Measurements from ENCODE around the gene SLC6A3.
A peak's percentile ranks its signal among the peaks of the same experiment; 100 is the strongest.
"Not testable (repeated sequence)": the region's sequence is repeated elsewhere in the genome, so short reads cannot be mapped to it uniquely, and the experiment has no call there.

The SLC6A3 gene

DNA sequence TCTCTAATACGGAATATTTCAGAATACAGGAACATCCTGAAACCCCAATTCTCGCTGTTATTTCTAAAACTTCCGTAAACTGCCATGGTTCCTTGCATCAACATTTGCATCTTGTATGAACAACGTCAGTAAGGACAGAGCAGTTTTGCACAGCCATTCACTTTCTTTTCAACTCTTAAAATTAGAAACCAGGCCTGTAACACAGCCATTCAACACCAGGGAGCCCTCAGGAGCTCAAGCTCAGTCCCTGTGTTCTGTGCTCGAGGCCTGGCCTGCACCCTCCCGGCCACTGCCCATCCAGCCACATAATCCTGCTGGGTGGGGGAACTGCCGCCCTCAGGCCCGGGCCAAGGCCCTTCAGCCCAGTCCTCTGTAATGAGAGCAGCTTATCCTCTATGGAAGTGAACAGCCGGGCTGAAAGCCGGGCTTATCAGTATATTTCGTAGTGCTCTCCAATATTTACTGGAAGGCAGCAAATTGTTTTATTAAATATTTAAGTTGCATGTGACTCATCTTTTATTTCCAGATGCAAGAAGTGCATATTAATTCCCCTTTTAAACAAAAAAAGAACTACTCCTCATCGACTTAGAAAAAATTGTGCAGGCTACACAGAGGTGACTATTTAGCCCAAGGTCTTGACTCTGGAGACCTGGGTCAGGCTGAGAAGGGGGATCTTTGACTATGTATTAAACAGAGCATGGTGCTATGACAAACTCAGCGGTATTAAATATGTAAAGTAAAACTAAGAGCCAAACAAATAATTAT, 33.2 kb upstream of the SLC6A3 start:
- no peak for DNase-seq (ENCODE audit: low read depth, low spot score)

DNA sequence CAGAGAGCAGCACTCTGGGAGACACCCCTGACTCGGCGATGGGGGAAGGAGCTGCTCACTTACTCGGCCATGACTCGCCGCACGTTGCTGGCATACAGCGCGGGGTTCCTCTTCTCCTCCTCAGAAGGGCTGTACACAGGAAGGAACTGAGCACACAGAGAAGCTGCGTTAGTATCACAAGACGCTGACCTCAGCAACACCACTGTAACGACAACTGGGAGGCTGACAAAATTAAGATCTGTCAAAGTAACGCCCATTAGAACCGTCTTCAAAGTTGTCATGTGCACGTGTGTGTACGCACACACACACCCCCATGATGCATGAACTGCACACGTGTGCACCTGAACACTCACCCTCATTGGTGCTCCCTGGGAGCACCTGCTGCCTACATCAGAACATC, 32.1 kb upstream of the SLC6A3 start:
- DNase-seq (ENCODE audit: low read depth, low spot score) = no peak

DNA sequence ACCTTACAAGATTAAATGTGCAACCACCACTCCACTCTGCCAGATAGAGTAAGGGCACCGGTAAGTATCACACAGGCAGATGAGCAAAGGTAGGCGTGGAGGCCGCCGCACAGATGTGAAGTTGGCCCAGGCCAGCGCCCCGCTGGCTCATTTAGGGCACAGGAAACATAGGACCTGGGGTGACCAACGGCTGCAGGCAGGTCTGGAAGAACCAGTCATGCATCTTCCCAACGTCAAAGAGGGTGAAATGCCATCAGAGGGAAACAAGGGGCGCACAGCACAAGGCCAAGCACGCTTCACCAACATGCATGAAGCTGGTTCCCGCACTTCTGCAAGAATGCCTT, 31.7 kb upstream of the SLC6A3 start:
- DNase-seq (ENCODE audit: low read depth, low spot score) = no peak

DNA sequence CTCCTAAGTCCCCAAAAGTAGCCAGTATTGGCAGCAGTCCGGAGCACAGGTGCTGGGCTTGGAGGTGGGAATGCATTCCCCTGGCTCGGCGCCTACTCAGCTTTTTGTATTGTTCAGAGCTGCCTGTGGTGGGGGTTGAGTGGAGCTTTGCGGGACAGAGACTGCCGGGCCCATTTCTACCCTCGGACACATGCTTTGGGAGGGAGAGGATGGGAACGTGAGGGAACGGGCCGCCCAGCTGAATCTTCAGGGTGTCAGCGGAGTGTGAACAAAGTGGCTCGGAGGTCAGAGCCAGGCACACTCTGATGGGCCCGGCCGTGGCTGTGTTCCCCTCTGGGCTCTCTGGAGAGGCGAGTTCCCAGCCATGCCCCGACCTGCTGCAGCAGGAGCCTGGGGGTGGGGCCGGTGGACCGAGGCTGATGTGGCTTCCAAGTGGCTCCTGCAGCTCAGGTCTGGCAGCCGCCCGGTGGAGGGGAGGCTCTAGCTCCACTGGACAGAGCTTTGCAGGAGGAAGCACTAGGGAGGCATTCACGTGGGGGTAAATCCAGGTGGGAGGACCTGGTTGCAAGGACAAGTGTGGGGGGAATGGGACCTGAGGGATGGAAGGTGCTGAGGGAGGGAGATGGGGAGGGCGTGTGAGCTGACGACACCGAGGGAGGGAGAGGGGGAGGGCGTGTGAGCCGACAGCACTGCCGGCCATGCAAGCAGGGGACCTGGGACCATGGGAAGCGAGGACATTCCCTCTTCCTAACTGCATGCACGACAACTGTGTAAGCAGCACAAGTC, 31.1 kb upstream of the SLC6A3 start:
- no peak for DNase-seq (ENCODE audit: low read depth, low spot score)

DNA sequence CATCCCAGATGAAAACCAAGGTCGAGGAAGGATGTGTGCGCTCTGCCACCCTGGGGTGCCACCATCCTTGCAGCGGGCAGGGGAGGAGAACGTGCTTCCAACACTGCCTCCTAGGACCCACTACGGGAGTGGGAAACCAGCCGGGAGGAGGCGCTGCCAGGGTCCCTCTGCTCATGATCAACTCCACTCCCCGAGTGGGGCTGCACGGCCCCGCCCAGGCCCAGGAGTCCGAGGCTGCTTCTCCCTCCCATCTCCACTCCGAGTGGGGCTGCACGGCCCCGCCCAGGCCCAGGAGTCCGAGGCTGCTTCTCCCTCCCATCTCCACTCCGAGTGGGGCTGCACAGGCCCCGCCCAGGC, 30.3 kb upstream of the SLC6A3 start:
- not testable (repeated sequence) for DNase-seq (ENCODE audit: low read depth, low spot score)

DNA sequence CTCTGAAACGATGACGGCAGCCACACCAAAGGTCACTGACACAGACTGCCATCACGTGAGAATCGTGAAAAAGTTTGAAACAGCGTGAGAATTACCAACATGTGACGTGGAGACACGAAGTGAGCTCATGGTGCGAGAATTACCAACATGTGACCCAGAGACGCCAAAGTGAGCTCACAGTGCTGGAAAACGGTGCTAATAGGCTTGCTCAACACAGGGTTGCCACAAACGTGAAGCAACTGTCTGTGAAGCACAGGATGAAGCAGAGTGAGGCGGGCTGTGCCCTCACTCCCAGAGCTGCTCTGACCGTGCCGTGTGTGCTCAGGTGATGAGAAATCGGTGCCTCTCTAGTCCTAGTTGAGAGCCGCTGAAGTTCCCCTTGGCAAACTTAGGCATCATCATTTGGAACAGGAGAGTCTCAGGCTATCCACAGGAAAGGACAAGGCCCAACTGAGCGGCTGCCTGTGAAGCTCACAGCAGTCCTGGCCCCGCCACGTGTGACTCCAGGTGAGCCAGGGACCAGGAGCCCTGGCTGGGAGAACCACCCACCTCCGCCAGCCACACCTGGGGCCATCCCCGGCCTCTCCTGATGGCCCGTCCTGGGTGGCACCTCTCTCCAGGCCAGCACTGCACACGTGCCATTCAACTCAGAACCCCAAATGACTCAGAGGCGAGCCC, 29.8 kb upstream of the SLC6A3 start:
- DNase-seq (ENCODE audit: low read depth, low spot score) = no peak

DNA sequence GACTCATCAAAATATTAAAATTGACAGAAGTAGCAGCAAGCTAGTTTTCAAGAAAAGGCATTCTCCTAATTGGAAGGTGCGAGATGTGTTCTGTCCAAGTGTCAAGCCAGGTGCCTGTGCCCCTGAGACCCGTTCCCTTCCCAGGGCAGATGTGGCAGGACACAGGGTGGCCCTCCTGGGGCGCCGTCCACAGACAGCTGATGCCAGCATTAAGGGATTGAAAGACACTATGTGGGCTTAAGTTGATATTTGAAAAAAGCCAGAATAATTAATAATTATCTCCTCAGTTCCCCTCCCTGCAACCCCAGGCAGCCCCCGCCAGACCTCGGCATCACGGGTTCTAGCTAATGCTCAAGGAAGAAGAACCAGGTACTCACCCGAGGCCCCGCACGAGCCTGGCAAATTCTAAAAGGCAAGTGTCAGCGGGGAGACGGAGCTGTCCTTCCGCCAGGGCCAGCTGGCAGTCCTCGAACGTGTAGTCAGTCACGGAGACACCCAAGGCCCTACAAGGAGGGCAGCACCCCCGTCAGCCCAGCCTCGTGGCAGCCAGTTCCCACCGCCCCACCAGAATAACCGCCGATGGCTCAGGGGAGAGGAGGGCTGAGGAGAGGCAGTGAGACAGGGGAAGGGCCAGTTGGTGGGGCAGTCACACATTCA, 29.1 kb upstream of the SLC6A3 start:
- no peak for DNase-seq (ENCODE audit: low read depth, low spot score)

DNA sequence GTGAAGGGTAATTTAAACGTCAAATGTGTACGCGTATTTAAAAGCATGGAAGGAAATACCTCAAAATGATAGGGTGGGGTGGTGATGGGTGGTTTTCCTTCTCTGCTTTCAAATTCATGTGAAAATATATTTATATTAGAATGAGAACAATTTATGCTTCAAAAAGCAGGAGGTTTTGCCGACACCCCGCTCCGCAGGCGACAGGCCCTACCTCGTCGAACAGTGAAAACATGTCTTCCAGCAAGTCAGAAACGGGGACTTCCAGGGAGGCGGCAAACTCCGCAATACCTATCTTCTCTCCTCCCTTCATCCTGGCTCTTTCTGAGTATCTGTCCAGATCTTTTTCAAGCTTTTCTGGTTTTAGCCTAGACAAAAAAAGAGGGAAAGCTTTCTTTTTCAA, 28.5 kb upstream of the SLC6A3 start:
- DNase-seq (ENCODE audit: low read depth, low spot score) = no peak

DNA sequence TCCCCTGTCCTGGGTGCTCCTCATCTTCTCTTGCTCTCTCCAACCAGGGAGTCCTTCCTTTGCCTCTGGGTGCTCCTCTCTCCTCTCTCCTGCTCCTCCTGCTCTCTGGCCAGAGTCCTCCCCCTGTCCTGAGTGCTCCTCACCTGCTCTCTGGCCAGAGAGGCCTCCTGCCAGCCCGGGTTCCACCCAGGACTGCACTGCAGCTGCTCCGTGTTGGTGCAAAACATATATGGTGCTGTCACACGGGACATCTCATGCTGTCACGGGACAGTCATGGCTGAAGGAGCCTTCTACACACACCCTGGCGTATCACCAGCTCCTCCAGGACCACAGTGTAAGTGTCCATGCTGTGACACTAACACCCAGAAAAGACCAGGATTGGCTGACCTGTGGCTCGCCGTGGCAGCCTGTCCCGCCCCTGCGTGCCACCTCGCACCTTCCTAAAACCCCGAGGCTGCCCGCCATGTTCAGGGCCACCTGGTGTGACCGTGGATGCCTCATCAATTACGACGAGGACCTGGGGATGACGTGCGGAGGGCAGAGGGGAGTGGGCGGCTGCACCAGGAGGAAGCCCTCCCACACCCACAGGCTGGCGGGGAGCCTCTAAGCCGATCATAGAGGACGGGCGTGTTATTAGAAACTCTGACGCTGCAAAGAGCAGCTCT, 27.9 kb upstream of the SLC6A3 start:
- DNase-seq (ENCODE audit: low read depth, low spot score) = no peak

DNA sequence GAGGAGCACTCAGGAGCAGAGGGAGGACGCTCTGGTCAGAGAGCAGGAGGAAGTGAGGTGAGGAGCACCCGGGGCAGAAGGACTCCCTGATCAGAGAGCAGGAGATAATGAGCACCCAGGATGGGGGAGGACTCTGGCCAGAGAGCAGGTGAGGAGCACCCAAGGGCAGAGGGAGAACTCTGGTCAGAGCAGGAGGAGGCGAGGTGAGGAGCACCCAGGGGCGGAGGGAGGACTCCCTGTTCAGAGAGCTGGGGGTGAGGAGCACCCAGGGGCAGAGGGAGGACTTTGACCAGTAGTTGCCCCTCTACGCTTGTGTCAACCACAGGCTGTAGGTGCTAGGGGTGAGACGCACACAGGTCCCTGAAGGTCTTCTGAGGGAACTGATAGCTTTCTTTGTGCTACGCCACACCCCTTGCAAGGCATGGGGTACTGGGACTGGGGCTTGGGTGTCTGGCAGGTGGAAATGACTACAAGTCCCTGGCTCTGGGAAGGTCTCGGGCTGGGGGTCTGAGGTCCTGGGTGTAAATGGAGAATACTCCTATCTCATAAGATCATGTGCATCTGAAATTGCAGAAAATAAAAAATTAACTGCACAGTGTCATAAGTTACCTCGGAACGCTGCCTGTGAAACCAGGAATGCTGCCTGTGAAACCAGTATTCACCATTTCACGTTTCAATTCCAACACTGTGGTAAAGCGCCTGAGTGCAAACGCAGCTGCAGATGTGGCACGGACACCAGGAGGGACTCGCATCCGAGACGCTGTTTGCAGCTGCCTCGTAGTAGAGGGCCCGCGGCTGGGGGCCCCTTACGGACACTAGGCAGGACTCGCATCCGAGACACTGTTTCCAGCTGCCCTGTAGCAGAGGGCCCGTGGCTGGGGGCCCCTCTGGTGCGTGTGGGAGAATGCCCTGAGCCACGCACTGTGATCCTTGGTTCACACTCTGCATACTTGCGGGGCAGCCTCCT, 27.0 kb upstream of the SLC6A3 start:
- DNase-seq (ENCODE audit: low read depth, low spot score) = no peak

DNA sequence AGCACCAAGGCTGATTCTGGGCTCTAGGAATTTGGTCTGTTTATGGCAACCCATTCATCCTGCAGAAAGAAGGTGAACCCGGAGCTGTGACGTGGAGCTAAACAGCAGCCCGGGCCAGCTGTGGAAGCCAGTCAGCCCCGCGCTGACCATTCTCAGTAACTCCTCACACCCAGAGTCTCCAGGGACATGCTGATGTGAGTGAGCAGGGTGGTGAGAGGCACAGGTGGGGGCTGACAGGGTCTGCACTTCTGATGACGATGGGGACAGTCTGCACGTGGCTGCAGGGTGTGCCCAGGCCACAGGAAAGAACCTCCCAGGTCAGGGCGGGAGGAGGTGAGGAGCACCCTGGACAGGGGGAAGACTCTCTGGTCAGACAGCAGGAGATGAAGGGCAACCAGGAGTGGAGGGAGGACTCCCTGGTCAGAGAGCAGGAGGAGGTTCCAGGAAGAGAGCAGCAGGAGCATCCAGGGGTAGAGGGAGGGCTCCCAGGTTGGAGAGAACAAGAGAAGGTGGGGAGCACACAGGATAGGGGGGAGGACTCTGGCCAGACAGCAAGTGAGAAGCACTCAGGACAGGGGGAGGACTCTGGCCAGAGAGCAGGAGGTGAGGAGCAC, 26.1 kb upstream of the SLC6A3 start:
- no peak for DNase-seq (ENCODE audit: low read depth, low spot score)

DNA sequence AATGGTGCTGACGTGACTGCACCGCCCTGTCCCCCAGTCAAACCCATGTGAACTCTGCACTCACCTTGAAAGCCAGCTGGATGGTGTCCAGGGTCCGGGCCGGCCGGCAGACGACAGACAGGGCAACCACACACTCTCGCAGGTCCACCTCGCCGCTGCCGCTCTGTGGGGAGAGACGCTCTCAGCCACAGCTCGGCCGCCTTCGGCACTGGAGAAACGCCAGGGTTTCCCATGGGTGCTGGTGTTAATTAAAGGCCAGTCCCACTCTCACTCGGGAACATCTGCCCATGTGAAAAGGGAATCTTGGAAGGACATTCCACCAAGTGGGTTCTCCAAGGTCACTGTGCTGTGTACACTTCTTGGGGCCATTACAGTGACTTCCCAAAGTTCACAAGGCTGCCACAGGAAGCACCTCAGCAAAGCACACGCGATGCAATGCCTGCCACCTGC, 25.5 kb upstream of the SLC6A3 start:
- no peak for DNase-seq (ENCODE audit: low read depth, low spot score)

DNA sequence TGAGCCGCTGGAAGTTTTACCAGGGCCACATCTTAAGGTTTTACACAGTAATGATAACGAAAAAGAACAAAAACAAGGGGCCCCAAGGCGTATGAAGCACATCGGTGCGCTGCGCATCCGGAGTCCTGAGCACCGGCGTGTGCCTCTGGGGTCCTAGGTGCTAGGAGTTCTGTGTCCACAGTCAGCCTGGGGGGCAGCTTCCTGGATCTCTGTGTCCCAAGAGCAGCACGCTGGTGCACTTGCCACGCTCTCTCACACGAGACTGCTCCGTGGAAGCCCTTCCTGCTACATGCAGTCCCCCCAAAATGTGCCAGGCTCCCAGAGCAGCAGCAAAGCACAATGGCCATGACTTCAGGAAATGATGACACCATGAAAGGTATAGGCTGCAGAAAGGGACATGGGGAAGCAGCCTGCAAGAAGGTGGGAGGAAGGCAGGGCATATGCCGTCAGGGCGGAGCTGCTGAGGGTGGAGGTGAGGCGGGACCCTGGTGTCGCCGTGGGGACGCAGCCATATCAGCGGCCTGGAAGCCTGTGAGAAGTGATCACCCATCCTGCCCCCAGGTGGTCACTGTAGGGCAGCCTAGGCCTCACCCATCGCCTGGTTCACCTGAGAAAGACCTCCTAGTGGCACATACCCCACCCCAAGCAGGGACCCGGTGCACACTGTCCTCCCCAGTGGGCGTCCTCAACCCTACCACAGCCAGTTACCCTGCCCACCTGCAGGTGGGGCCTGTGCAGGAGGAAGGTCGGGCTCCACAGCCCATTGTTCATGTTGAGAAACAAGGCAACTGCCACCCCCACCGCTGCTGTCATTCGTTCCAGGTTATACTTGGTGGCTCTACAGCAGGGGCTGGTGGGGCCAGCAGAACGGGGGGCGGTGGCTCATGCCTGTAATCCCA, 23.6 kb upstream of the SLC6A3 start:
- no peak for DNase-seq (ENCODE audit: low read depth, low spot score)

DNA sequence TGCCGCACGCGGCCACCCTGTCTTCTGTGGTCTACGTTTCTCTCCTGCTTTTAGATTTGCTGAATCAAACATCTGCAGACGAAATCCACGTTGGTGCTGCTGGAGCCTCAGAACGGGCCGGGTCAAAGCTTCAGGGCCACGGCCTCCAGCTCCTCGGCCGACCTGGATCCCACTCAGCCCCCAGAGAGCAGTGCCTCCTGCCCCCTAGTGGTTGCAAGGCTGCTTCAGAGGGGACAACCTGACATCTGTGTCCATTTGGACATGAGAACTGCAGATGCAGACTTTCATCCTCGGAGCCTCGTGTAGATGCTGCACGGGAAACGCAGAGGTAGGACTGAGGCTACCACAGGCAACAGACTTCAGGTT, 23.0 kb upstream of the SLC6A3 start:
- peak; percentile 31 for DNase-seq (ENCODE audit: low read depth, low spot score)

DNA sequence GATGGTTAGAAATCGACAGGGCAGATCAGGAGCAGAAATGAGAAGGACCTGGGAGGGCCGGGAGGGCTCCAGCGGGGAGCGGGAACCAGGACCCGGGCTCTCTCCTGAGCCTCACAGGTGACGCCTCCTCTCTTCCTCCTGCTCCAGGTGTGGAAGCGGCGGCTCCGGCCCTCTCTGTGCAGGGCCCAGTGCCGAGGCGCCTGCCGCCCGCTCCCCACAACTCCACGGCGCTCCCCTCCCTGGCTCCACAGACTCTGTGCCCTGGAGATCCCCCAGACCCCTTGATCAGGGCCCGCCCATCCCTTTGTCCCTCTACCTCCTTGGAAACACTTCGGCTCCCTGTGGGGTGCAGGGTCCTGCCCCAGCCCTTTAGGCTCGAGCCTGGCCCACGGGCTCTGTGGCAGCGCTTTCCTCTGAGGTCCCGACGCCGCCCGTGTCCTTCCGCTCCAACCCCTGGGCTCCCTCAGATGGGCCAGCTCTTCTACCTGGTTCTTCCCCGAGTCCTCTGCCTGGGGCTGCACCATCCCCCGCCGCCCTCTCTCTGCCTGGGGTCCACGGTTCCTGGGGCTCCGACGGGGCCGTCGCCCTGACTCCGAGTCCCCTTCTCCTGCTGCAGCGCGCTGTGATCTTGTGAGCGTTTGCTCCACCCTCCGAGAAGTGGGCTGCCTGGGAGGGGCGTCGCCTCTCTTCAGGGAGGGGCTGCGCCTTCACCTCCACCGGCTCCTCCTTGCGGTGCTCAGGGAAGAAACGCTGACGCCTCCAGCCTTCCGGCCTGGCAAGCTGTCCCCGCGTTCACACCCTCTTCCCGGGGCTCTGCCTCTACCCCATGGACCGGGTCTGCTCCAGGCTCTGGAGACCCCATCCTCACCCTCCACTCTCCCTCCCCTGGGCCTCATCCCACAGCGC, 22.4 kb upstream of the SLC6A3 start:
- no peak for DNase-seq (ENCODE audit: low read depth, low spot score)

DNA sequence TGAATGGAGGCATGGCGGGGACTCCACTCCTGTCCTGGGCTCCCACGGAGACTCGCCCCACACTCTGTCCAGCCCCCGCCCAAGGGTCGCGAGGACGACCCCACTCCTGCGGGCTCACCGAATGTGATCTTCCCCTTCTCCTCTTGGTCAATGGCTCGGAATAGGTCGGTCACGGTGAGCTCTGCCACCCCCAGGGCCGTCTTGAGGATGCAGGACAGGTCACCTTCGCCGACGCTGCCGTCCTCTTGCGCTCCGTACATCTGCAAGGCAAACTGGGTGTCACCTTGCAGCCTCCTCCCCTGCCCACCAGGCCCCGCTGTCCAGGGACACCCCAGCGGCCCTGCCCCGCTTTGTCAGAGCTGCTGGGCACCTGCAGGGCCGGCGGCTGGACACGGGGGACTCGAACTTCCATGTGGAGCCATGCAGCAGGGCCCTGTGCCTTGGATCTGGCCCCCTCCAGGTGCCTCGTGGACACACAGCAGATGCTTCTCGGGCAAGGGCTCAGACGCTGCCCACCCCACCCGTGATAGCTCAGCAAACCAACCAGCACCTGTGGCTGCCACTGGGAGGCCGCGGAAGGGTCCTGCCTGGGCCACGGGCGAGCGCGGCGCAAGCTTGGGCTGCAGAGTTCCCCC, 21.5 kb upstream of the SLC6A3 start:
- DNase-seq (ENCODE audit: low read depth, low spot score) = no peak

DNA sequence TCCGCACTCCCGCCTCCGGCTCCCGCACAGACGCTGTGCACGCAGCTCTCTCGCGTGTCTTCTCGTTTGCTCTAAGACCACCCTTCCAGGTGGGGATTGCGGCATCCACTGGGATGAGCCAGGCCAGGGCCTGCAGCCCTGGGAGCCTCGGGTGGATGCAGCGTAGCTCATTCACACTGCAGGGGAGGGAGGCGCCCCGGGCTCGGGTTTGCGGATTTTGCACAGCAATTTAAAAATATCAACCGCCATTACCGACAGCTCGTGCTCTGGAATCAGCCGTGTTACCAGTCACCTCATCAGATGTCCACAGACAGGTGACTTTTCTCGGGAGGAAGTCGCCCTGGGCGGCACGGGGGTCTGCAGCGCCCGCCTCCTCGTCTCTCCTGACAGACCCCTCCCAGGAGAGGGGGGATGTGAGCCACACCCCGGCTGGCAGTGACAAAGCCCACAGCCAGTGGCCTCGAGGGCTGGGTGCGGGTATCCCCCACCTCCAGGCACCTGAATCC, 20.8 kb upstream of the SLC6A3 start:
- DNase-seq (ENCODE audit: low read depth, low spot score) = no peak
